SU-DHL-6 (cell line): Measurements from ENCODE around the gene ABCA4.

Experiments used
- H2AFZ ChIP-seq: fragments of 200-600 bp; sonication (generic); 2 replicates; pipeline ENCODE4 v1.6.1; 2014; ENCODE audit warnings: low read depth, mild to moderate bottlenecking, moderate library complexity, mixed read lengths, antibody characterized with exemption, low read length; ENCODE audit not compliant: severe bottlenecking
- H3F3A ChIP-seq: fragments of 200-600 bp; shearing (Covaris generic); 2 replicates; pipeline ENCODE4 v1.6.0; 2016; ENCODE audit warnings: antibody characterized with exemption, mild to moderate bottlenecking; ENCODE audit not compliant: insufficient read depth
- H3K27ac ChIP-seq: fragments of 200-600 bp; sonication (generic); 2 replicates; pipeline ENCODE4 v1.5.1; 2016; ENCODE audit warnings: low read depth, mild to moderate bottlenecking, low read length, moderate library complexity, mixed read lengths
- H3K27me3 ChIP-seq: fragments of 200-600 bp; sonication (generic), shearing (Covaris generic); 2 replicates; pipeline ENCODE4 v1.6.0; 2014; ENCODE audit warnings: mild to moderate bottlenecking, low read length
- H3K36me3 ChIP-seq: fragments of 200-600 bp; sonication (generic); 2 replicates; pipeline ENCODE4 v1.6.1; 2014; ENCODE audit warnings: mild to moderate bottlenecking, low read length, mixed read lengths
- H3K4me2 ChIP-seq: fragments of 300-600, 200-600 bp; shearing (Covaris generic), sonication (generic); 2 replicates; pipeline ENCODE4 v1.6.0; 2014; ENCODE audit warnings: low read length, low read depth, mild to moderate bottlenecking; ENCODE audit not compliant: poor library complexity, severe bottlenecking
- H3K4me3 ChIP-seq: fragments of 200-600 bp; sonication (generic); 2 replicates; pipeline ENCODE4 v1.5.1; 2014; ENCODE audit warnings: antibody characterized with exemption, low read length, mild to moderate bottlenecking, mixed read lengths; ENCODE audit not compliant: insufficient read depth, poor library complexity, severe bottlenecking
- H3K79me2 ChIP-seq: fragments of 200-600 bp; sonication (generic); 2 replicates; pipeline ENCODE4 v1.6.1; 2014; ENCODE audit warnings: mild to moderate bottlenecking, low read length, moderate library complexity; ENCODE audit not compliant: insufficient read depth
- H3K9ac ChIP-seq: fragments of 200-600 bp; sonication (generic); 2 replicates; pipeline ENCODE4 v1.7.0; 2014; ENCODE audit warnings: mild to moderate bottlenecking, low read length
- H3K9me2 ChIP-seq: fragments of 200-600 bp; sonication (generic); replicated peaks from 2 replicates; pipeline ENCODE4 v1.6.1; 2014; ENCODE audit warnings: low read length; ENCODE audit not compliant: insufficient read depth
- H3K9me3 ChIP-seq: fragments of 200-600 bp; sonication (generic); 2 replicates; pipeline ENCODE4 v1.6.1; 2014; ENCODE audit warnings: low read length, mixed read lengths; ENCODE audit not compliant: insufficient read depth
- H4K20me1 ChIP-seq: fragments of 200-600 bp; sonication (generic); 2 replicates; pipeline ENCODE4 v1.6.1; 2014; ENCODE audit warnings: low read depth, mild to moderate bottlenecking, antibody characterized with exemption, low read length, moderate library complexity, mixed read lengths
- CTCF ChIP-seq: fragments of 200-600 bp; sonication (generic); IDR thresholded peaks from one replicate; pipeline ENCODE4 v1.5.1; 2017; ENCODE audit warnings: antibody characterized with exemption, mild to moderate bottlenecking, low read length, moderate library complexity; ENCODE audit not compliant: insufficient read depth, poor library complexity, severe bottlenecking
- EZH2phosphoT487 ChIP-seq: fragments of 200-600 bp; sonication (generic), shearing (Covaris generic); conservative IDR thresholded peaks from 2 replicates; pipeline ENCODE4 v1.6.1; 2018; ENCODE audit warnings: mild to moderate bottlenecking, antibody characterized with exemption, low read length, moderate library complexity, mixed read lengths

The ABCA4 gene

DNA sequence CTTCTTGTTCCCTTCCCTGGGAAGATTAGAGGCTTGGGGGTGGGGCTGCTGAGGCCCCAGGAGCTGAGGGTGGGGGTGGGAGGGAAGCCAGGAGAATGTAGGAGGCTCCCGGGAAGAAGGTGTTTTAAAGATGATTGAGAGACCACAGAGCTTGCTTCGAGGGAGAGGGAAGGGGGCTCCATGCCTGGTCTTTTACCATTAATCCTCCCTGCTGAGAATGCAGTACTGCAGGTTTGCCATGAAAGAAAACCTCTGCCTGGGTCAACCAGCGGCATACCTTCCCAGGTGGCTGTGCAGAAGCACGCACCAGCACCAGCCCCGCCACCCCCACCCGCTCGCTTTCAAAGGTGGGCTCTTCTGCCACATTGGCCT, 15.4 kb downstream of the ABCA4 start:
- Histone ChIP-seq H3K4me2 (no peak overlapping the region), H3K4me3 (no peak overlapping the region), H4K20me1 (no peaks in the 10 kb centered on the region), H3K27ac (no peak overlapping the region), H3K27me3 (no peaks in the 10 kb centered on the region), H3K79me2 (no peaks in the 10 kb centered on the region), H3F3A (no peaks in the 10 kb centered on the region), H3K36me3 (no peaks in the 10 kb centered on the region), H3K9ac (no peak overlapping the region), H3K9me3 (no peaks in the 10 kb centered on the region), H3K9me2 (no peaks in the 10 kb centered on the region), H2AFZ (no peak overlapping the region)
- TF ChIP-seq CTCF (no peak), EZH2phosphoT487 (no peak)

GRCh38 chr1:94104776-94105580, 16.0 kb downstream of the ABCA4 start:
- Histone ChIP-seq H3K27ac (no peak overlapping the region), H3K9me2 (no peaks in the 10 kb centered on the region), H3K4me2 (no peak overlapping the region), H2AFZ (no peak overlapping the region), H3F3A (no peaks in the 10 kb centered on the region), H3K9me3 (no peaks in the 10 kb centered on the region), H3K9ac (no peak overlapping the region), H4K20me1 (no peaks in the 10 kb centered on the region), H3K36me3 (no peaks in the 10 kb centered on the region), H3K79me2 (no peaks in the 10 kb centered on the region), H3K4me3 (no peak overlapping the region), H3K27me3 (no peaks in the 10 kb centered on the region)
- TF ChIP-seq CTCF (no peak), EZH2phosphoT487 (no peak)

DNA sequence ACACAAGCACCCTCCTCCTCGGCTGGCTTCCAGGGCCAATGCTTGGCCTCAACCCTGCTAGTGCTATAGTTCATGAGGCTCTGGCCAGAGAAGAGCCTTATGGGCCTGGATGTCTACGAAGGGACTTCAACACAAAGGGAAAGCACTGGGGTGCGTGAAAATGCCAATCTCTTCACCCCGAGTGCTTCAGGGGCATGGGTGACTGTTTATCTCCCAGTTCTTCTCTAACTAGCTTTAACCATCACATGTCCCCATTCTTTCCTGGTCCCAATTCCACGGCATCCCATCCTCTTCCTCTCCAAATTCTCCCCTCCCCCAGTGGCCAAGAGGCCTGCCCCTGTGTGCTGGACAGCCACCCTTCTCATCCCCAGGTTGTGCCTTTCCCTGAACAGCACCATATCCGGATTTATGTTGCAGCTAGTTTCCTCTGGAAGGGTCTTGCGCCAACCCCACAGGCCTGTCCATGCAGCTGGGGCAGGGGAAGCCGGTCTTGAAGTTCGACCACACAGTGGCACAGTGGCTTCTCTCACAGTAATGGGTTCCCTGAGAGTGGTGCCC, 16.7 kb downstream of the ABCA4 start:
- H3K4me2 ChIP-seq, result no peak overlapping the region
- no peaks in the 10 kb centered on the region for H3K9me2 ChIP-seq
- TF ChIP-seq EZH2phosphoT487 (no peak), CTCF (no peak)
- H3K36me3 ChIP-seq, result no peaks in the 10 kb centered on the region
- H4K20me1 ChIP-seq, result no peaks in the 10 kb centered on the region
- no peak overlapping the region for H3K9ac ChIP-seq
- H3F3A ChIP-seq, result no peaks in the 10 kb centered on the region
- H3K4me3 ChIP-seq, result no peak overlapping the region
- H3K27ac ChIP-seq, result no peak overlapping the region
- H3K9me3 ChIP-seq, result no peaks in the 10 kb centered on the region
- H2AFZ ChIP-seq, result no peak overlapping the region
- H3K79me2 ChIP-seq, result no peaks in the 10 kb centered on the region
- H3K27me3 ChIP-seq, result no peaks in the 10 kb centered on the region
